GM21528 (cell line): ENCODE results near the gene MRPL33.

ENCODE experiments used
- ATAC-seq: cut with Tn5 transposase; IDR thresholded peaks from one replicate; pipeline ENCODE4 v1.9.1; 2021; ENCODE audit warnings: mild to moderate bottlenecking, moderate library complexity; ENCODE audit not compliant: unreplicated experiment, low FRiP score

Gene MRPL33

GRCh38 chr2:27771548-27772335, at the start of gene MRPL33:
TSS of gene MRPL33 (plus strand) at chr2:27771719. CDS start at chr2:27771778, 59 bp downstream.
- peak; percentile 96 for ATAC-seq

- no peak for ATAC-seq
Measured at GRCh38 chr2:27721884-27722485, 49.5 kb upstream of the MRPL33 start.

- ATAC-seq, result no peak
Measured at GRCh38 chr2:27723372-27724144, 48.0 kb upstream of the MRPL33 start.

GRCh38 chr2:27724191-27724590, 47.3 kb upstream of the MRPL33 start:
- no peak for ATAC-seq

- ATAC-seq, result no peak
Measured at GRCh38 chr2:27724905-27725701, 46.4 kb upstream of the MRPL33 start.

- ATAC-seq, result no peak
Measured at GRCh38 chr2:27727257-27727656, 44.3 kb upstream of the MRPL33 start.

GRCh38 chr2:27728081-27728858, 43.2 kb upstream of the MRPL33 start:
- no peak for ATAC-seq

GRCh38 chr2:27729198-27729597, 42.3 kb upstream of the MRPL33 start:
- no peak for ATAC-seq

GRCh38 chr2:27729614-27730013, 41.9 kb upstream of the MRPL33 start:
- no peak for ATAC-seq

- no peak for ATAC-seq
Measured at GRCh38 chr2:27730261-27730662, 41.3 kb upstream of the MRPL33 start.

GRCh38 chr2:27730980-27731691, 40.4 kb upstream of the MRPL33 start:
- ATAC-seq, result no peak

- ATAC-seq, result no peak
Measured at GRCh38 chr2:27734305-27734704, 37.2 kb upstream of the MRPL33 start.

GRCh38 chr2:27735263-27735904, 36.1 kb upstream of the MRPL33 start:
- ATAC-seq, result no peak

GRCh38 chr2:27736031-27736889, 35.3 kb upstream of the MRPL33 start:
- ATAC-seq, result no peak

- ATAC-seq, result no peak
Measured at GRCh38 chr2:27736890-27737204, 34.7 kb upstream of the MRPL33 start.

GRCh38 chr2:27737676-27738348, 33.7 kb upstream of the MRPL33 start:
- ATAC-seq, result no peak

GRCh38 chr2:27738349-27739057, 33.0 kb upstream of the MRPL33 start:
- no peak for ATAC-seq
